Natural killer cell (primary cell): Measurements from ENCODE around the gene TAF4. TPM values are rescaled to one million over a fixed set of nuclear protein-coding genes. Genes with fewer than 3 reads are reported as not detected.

Experiments used
- ATAC-seq, 3 donors: fragments of 150-1000 bp in 2 of 3; fragments of 200-7000 bp in 1 of 3; cut with Tn5 transposase; 1 replicate in 1 of 3; 2 replicates in 2 of 3; pipeline ENCODE4 v1.10.0; 2021; ENCODE audit warnings: mild to moderate bottlenecking in 2 of 3, moderate library complexity in 2 of 3
- DNase-seq, 2 donors: peaks; one replicate each; pipeline versions ENCODE4 v3.0.0 to v3.0.0-alpha.2; 2013 to 2021; ENCODE audit warnings: mixed read lengths in 1 of 2
- H3K27ac ChIP-seq: one replicate; pipeline ENCODE4 v1.5.1; 2013; ENCODE audit warnings: mild to moderate bottlenecking, low read length
- H3K27me3 ChIP-seq: one replicate; pipeline ENCODE4 v1.6.1; 2013; ENCODE audit warnings: low read length; ENCODE audit not compliant: control insufficient read depth, insufficient read depth
- H3K36me3 ChIP-seq: one replicate; pipeline ENCODE4 v1.6.1; 2013; ENCODE audit warnings: low read length; ENCODE audit not compliant: control insufficient read depth, insufficient read depth
- H3K4me1 ChIP-seq: one replicate; pipeline ENCODE4 v1.6.1; 2013; ENCODE audit warnings: low read length; ENCODE audit not compliant: control insufficient read depth, insufficient read depth
- H3K4me3 ChIP-seq: one replicate; pipeline ENCODE4 v1.5.1; 2013; ENCODE audit warnings: low read length
- H3K9me3 ChIP-seq: one replicate; pipeline ENCODE4 v1.6.1; 2013; ENCODE audit warnings: low read length; ENCODE audit not compliant: control insufficient read depth, insufficient read depth
- H3K27ac Mint-ChIP-seq, 2 donors: one replicate each; pipeline ENCODE4 v1.8.0; 2022; ENCODE audit warnings: mild to moderate bottlenecking in 2 of 2, mixed read lengths in 2 of 2, moderate library complexity in 1 of 2
- H3K27me3 Mint-ChIP-seq, 2 donors: one replicate each; pipeline ENCODE4 v1.8.0; 2022; ENCODE audit warnings: low read depth in 2 of 2, mixed read lengths in 2 of 2
- H3K36me3 Mint-ChIP-seq: one replicate; pipeline ENCODE4 v1.8.0; 2022; ENCODE audit warnings: mixed read lengths
- H3K4me1 Mint-ChIP-seq, 2 donors: one replicate each; pipeline ENCODE4 v1.8.0; 2022; ENCODE audit warnings: mixed read lengths in 2 of 2
- H3K4me3 Mint-ChIP-seq: one replicate; pipeline ENCODE4 v1.8.0; 2022; ENCODE audit warnings: mild to moderate bottlenecking, moderate library complexity, mixed read lengths
- H3K9me3 Mint-ChIP-seq, 2 donors: one replicate each; pipeline ENCODE4 v1.8.0; 2022; ENCODE audit warnings: mixed read lengths in 2 of 2
- WGBS: methylation state at CpG from one replicate; pipeline ENCODE4 v1.1.7; 2013; ENCODE audit warnings: missing lambda C conversion rate; ENCODE audit not compliant: insufficient coverage; 5-methylcytosine and 5-hydroxymethylcytosine counted together
- intact Hi-C: fragments of 100-400 bp; cut with micrococcal nuclease; formaldehyde crosslinking; loops from one replicate; pipeline ENCODE4 v1.14.2; 2022
- total RNA-seq, 4 donors: library from RNA; stranded (reverse); fragments of 120-200 nt in 1 of 4; gene quantifications; one replicate each; pipeline versions ENCODE4 v1.2.3 to v1.2.4, GENCODE V29; 2013 to 2022
- TF ChIP-seq, protein P1 (sequence below): fragments of 200-600 bp; IDR thresholded peaks from one replicate; pipeline ENCODE4 v1.8.0; 2022; ENCODE audit warnings: antibody characterized with exemption

The TAF4 gene
- total RNA-seq, 3 donors from 2014 or later (not counting 1 experiment from before 2014, with no cell fraction given), result 30.0 to 35.1 (median 30.3) TPM

DNA sequence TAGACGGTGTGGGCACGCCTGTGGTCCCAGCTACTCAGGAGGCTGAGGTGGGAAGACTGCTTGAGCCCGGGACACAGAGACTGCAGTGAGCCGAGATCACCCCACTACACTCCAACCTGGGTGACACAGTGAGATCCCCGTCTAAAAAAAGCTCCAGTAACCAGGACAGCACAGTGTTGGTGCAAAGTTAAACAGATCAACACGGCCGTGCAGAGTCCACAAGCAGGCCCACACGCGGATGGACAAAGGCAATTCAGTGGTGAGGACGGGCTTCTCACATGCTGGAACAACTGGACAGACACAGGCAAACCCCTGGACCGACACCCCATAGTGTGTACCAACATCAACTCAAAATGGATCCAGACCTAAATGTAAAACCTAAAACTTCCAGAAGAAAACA lies 41.7 kb downstream of the TAF4 start:
- Mint-ChIP-seq H3K4me1 (peaks cover 34 to 55% of the 10 kb centered on the region in 2 donors), H3K36me3 (no peaks in the 10 kb centered on the region), H3K9me3 (no peaks in the 10 kb centered on the region), H3K4me3 (no peak overlapping the region), H3K27me3 (no peaks in the 10 kb centered on the region), H3K27ac (no peak overlapping the region)
- Histone ChIP-seq H3K4me1 (peaks cover 8% of the 10 kb centered on the region), H3K27me3 (no peaks in the 10 kb centered on the region), H3K27ac (no peak overlapping the region), H3K9me3 (no peaks in the 10 kb centered on the region), H3K36me3 (no peaks in the 10 kb centered on the region), H3K4me3 (no peak overlapping the region)
- ATAC-seq (no peak), DNase-seq (no peak)
- intact Hi-C loops, result no loop called here
- TF ChIP-seq, protein P1, sequence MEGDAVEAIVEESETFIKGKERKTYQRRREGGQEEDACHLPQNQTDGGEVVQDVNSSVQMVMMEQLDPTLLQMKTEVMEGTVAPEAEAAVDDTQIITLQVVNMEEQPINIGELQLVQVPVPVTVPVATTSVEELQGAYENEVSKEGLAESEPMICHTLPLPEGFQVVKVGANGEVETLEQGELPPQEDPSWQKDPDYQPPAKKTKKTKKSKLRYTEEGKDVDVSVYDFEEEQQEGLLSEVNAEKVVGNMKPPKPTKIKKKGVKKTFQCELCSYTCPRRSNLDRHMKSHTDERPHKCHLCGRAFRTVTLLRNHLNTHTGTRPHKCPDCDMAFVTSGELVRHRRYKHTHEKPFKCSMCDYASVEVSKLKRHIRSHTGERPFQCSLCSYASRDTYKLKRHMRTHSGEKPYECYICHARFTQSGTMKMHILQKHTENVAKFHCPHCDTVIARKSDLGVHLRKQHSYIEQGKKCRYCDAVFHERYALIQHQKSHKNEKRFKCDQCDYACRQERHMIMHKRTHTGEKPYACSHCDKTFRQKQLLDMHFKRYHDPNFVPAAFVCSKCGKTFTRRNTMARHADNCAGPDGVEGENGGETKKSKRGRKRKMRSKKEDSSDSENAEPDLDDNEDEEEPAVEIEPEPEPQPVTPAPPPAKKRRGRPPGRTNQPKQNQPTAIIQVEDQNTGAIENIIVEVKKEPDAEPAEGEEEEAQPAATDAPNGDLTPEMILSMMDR, result no peak
- 93% methylated on average over 11 of the region's 11 CpGs for WGBS

- ATAC-seq (no peak), DNase-seq (no peak)
- H3K27me3 Mint-ChIP-seq, result no peaks in the 10 kb centered on the region
- H3K4me3 Mint-ChIP-seq, result no peak overlapping the region
- WGBS, result 96% methylated on average over 14 of the region's 14 CpGs
- TF ChIP-seq, protein P1, result no peak
- no peaks in the 10 kb centered on the region for H3K27me3 ChIP-seq
- H3K36me3 Mint-ChIP-seq, result no peaks in the 10 kb centered on the region
- no peaks in the 10 kb centered on the region for H3K9me3 Mint-ChIP-seq
- intact Hi-C loops, result no loop called here
- H3K4me1 Mint-ChIP-seq, result peaks cover 34 to 65% of the 10 kb centered on the region in 2 donors
- no peaks in the 10 kb centered on the region for H3K9me3 ChIP-seq
- no peak overlapping the region for H3K27ac Mint-ChIP-seq
- H3K36me3 ChIP-seq, result no peaks in the 10 kb centered on the region
- H3K4me3 ChIP-seq, result no peak overlapping the region
- H3K4me1 ChIP-seq, result peaks cover 8% of the 10 kb centered on the region
- H3K27ac ChIP-seq, result no peak overlapping the region
Observed at GRCh38 chr20:62022575-62023139, 43.0 kb downstream of the TAF4 start.

DNA sequence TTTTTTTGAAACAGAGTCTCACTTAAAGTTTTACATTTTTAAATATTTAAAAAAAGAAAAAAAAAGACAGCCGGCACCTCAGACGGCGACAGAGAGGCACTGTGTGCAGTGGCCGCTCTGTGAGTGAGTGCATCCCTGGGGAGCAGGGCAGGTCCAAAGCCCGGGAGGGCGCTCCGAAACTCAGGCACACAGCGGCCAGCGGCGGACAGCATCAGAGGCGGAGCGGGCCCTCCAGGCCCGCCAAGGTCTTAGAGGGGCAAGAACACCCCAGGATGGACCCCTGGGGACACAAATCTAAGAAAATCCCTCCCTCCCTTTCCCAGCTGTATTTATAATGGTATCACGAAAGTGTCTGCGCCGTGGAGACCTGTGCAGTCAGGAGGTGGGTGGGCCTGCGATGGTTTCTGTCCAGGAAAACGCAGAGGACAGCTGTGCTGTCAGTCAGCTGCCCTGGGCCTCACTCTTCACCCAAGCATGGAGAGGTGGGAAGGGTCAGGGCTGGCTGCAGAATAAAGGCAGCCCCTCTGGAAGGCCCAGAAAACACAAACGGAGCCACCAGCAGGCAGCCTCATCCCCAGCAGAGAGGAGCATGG lies 43.8 kb downstream of the TAF4 start:
- Histone ChIP-seq H3K36me3 (no peaks in the 10 kb centered on the region), H3K9me3 (no peaks in the 10 kb centered on the region), H3K27me3 (no peaks in the 10 kb centered on the region), H3K27ac (no peak overlapping the region), H3K4me3 (no peak overlapping the region), H3K4me1 (peaks cover 8% of the 10 kb centered on the region)
- intact Hi-C loops, result no loop called here
- TF ChIP-seq, protein P1, result no peak
- Mint-ChIP-seq H3K4me1 (peaks cover 32 to 57% of the 10 kb centered on the region in 2 donors), H3K27ac (no peak overlapping the region), H3K9me3 (no peaks in the 10 kb centered on the region), H3K27me3 (no peaks in the 10 kb centered on the region), H3K36me3 (no peaks in the 10 kb centered on the region), H3K4me3 (no peak overlapping the region)
- no peak for DNase-seq
- 92% methylated on average over 19 of the region's 19 CpGs for WGBS
- ATAC-seq, result no peak
